ENCODE measurements around the gene AUTS2.

AUTS2 gene

GRCh38 chr7:70153933-70154332, 555.7 kb downstream of the AUTS2 start:
- H3K4me1 ChIP-seq (ENCODE audit: control insufficient read depth, insufficient read depth, low read length): no peaks in the 10 kb centered on the region
- H3K9ac ChIP-seq (ENCODE audit: low read length): no peak overlapping the region
- H3K4me3 ChIP-seq (ENCODE audit: low read length): no peak overlapping the region
- H3K27ac ChIP-seq (ENCODE audit: low read depth, low read length): no peak overlapping the region
- H3K27me3 ChIP-seq (ENCODE audit: control insufficient read depth, insufficient read depth, low read length): no peaks in the 10 kb centered on the region
- H3K36me3 ChIP-seq (ENCODE audit: control insufficient read depth, insufficient read depth, low read length): no peaks in the 10 kb centered on the region

DNA sequence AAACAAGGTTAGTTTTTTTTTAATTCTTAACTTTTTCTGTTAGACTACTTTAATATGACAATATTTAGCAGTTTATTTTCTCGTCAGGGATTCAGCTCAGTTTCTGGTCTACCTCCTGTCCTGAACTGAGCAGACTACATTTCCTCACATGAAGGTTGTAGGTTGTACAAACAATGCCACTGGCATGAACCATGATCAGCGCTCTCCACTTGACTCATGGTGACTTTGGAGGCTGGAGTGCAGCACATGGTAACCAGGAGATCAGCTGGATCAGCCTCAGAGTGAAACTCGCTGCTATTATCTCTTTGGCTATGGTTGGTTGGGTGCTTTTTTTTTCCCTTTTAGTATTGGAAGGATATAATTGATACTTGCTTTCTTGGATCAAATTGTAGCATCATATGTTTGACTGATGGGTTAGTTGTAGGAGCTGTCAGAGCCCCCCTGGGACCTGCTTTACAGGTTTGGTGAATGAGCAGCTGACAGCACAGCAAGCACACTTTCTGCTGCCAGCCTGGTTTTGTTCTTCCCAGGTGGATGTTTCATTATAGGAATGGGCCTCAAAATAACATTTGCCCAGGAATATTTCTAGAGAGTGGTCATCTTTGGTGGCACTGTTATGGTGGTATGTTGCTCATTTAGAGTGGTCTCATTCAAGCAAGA, 556.4 kb downstream of the AUTS2 start:
- Histone ChIP-seq H3K4me3 (ENCODE audit: low read length) (no peak overlapping the region), H3K27ac (ENCODE audit: low read depth, low read length) (no peak overlapping the region), H3K9ac (ENCODE audit: low read length) (no peak overlapping the region), H3K27me3 (ENCODE audit: control insufficient read depth, insufficient read depth, low read length) (no peaks in the 10 kb centered on the region), H3K4me1 (ENCODE audit: control insufficient read depth, insufficient read depth, low read length) (no peaks in the 10 kb centered on the region), H3K36me3 (ENCODE audit: control insufficient read depth, insufficient read depth, low read length) (no peaks in the 10 kb centered on the region)

GRCh38 chr7:70156057-70156456, 557.8 kb downstream of the AUTS2 start:
- Histone ChIP-seq H3K4me3 (ENCODE audit: low read length) (no peak overlapping the region), H3K27ac (ENCODE audit: low read depth, low read length) (no peak overlapping the region), H3K27me3 (ENCODE audit: control insufficient read depth, insufficient read depth, low read length) (no peaks in the 10 kb centered on the region), H3K9ac (ENCODE audit: low read length) (no peak overlapping the region), H3K36me3 (ENCODE audit: control insufficient read depth, insufficient read depth, low read length) (no peaks in the 10 kb centered on the region), H3K4me1 (ENCODE audit: control insufficient read depth, insufficient read depth, low read length) (no peaks in the 10 kb centered on the region)

GRCh38 chr7:70159121-70159520, 560.8 kb downstream of the AUTS2 start:
- no peak overlapping the region for H3K9ac ChIP-seq (ENCODE audit: low read length)
- H3K36me3 ChIP-seq (ENCODE audit: control insufficient read depth, insufficient read depth, low read length): no peaks in the 10 kb centered on the region
- H3K27ac ChIP-seq (ENCODE audit: low read depth, low read length): no peak overlapping the region
- H3K27me3 ChIP-seq (ENCODE audit: control insufficient read depth, insufficient read depth, low read length): no peaks in the 10 kb centered on the region
- no peak overlapping the region for H3K4me3 ChIP-seq (ENCODE audit: low read length)
- no peaks in the 10 kb centered on the region for H3K4me1 ChIP-seq (ENCODE audit: control insufficient read depth, insufficient read depth, low read length)

DNA sequence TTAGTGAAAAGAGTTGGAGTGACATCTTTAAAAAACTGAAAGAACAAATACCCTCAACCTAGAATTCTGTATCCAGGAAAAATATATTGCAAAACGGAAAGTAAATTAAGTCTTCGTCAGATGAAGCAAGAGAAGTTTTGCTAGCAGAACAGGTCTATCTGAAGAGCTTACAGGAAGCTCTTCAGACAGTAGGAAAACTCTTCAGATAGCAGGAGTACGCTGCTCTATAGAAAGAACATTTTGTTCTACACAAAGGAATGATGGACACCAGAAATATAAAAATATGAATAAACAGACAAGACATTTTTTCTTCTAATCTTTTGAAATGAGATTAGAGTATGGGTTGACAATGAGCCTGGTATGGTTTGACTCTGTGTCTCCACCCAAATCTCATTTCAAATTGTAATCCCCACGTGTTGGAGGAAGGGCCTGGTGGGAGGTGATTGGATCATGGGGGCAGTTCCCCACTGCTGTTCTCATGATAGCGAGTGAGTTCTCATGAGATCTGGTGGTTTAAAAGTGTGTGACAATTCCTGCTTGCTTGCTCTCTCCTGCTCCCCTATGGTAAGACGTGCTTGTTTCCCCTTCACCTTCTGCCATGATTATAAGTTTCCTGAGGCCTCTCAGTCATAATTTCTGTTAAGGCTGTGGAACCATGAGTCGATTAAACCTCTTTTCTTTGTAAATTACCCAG, 567.3 kb downstream of the AUTS2 start:
- Histone ChIP-seq H3K4me3 (ENCODE audit: low read length) (no peak overlapping the region), H3K9ac (ENCODE audit: low read length) (no peak overlapping the region), H3K27ac (ENCODE audit: low read depth, low read length) (no peak overlapping the region), H3K4me1 (ENCODE audit: control insufficient read depth, insufficient read depth, low read length) (no peaks in the 10 kb centered on the region), H3K36me3 (ENCODE audit: control insufficient read depth, insufficient read depth, low read length) (no peaks in the 10 kb centered on the region), H3K27me3 (ENCODE audit: control insufficient read depth, insufficient read depth, low read length) (no peaks in the 10 kb centered on the region)

DNA sequence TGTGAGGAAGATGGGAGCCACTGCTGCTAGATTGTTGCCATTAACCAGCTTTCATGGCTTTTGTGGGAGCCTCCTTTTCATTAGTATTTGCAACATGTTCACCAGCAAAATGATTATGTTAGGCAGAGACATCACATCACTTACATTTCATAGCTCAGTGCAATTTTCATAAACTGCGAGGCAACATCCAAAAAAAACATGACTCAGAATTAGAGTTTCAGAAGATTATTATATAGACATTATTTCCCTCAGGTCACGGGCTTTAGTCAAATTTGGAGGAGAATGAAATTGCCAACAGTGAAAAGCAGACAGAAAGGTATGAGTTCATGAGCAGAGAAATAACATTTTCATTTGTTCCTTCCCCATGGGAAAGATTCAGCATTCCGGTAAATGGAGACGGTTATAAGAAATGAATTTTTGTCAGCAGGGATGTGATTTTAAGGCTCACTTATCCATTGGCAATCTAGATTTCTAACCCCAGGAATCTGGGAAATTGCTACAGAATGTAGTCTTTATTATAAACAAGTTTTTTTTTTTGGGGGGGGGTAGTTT, 573.2 kb downstream of the AUTS2 start:
- Histone ChIP-seq H3K36me3 (ENCODE audit: control insufficient read depth, insufficient read depth, low read length) (no peaks in the 10 kb centered on the region), H3K4me3 (ENCODE audit: low read length) (no peak overlapping the region), H3K4me1 (ENCODE audit: control insufficient read depth, insufficient read depth, low read length) (no peaks in the 10 kb centered on the region), H3K27me3 (ENCODE audit: control insufficient read depth, insufficient read depth, low read length) (no peaks in the 10 kb centered on the region), H3K27ac (ENCODE audit: low read depth, low read length) (no peak overlapping the region), H3K9ac (ENCODE audit: low read length) (no peak overlapping the region)

DNA sequence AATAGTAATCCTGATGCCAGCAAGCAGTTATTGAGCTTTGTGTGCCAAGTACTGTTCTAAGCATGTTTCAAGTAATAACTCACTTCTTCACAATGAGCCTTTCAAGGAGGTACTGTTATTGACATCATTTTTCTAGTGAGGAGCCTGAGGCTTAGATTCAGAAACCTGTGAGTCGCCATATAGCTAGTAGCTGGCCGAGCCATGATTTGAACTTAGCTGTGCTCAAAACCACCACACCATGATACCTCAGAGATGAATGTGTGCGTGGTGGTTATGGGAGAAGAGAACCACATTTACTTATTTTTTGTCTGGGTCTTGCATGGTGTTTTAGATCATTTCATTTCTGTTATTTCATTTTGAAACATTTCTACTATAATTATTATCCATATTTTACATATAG, 578.9 kb downstream of the AUTS2 start:
- Histone ChIP-seq H3K36me3 (ENCODE audit: control insufficient read depth, insufficient read depth, low read length) (no peaks in the 10 kb centered on the region), H3K27me3 (ENCODE audit: control insufficient read depth, insufficient read depth, low read length) (no peaks in the 10 kb centered on the region), H3K27ac (ENCODE audit: low read depth, low read length) (no peak overlapping the region), H3K9ac (ENCODE audit: low read length) (no peak overlapping the region), H3K4me1 (ENCODE audit: control insufficient read depth, insufficient read depth, low read length) (no peaks in the 10 kb centered on the region), H3K4me3 (ENCODE audit: low read length) (no peak overlapping the region)

- Histone ChIP-seq H3K27me3 (ENCODE audit: control insufficient read depth, insufficient read depth, low read length) (no peaks in the 10 kb centered on the region), H3K4me1 (ENCODE audit: control insufficient read depth, insufficient read depth, low read length) (no peaks in the 10 kb centered on the region), H3K4me3 (ENCODE audit: low read length) (no peak overlapping the region), H3K9ac (ENCODE audit: low read length) (no peak overlapping the region), H3K27ac (ENCODE audit: low read depth, low read length) (no peak overlapping the region), H3K36me3 (ENCODE audit: control insufficient read depth, insufficient read depth, low read length) (no peaks in the 10 kb centered on the region)
Observed at GRCh38 chr7:70178211-70178610, 579.9 kb downstream of the AUTS2 start.

- H3K27ac ChIP-seq (ENCODE audit: low read depth, low read length): no peak overlapping the region
Observed at GRCh38 chr7:70178787-70179186, 580.5 kb downstream of the AUTS2 start.

DNA sequence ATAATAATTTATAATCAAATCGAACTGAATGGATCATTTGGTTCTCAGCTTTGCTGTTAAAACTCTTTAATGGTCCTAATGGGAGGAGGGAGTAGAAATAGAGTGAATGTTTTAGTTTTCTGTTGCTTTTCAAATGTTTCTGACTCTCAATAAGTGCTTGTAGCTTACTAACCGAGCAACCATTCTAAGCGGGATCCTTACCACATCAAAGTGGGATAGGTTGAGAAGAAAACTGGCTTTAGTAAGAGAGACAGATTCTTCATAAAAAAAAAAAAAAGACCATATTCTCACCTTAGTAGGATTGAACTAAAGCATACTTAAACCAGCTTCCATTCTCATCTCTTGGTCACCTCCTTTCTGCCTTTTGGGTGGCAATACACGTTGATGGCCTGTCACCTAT, 584.2 kb downstream of the AUTS2 start:
- H3K27ac ChIP-seq (ENCODE audit: low read depth, low read length): no peak overlapping the region
- H3K4me1 ChIP-seq (ENCODE audit: control insufficient read depth, insufficient read depth, low read length): no peaks in the 10 kb centered on the region
- no peaks in the 10 kb centered on the region for H3K36me3 ChIP-seq (ENCODE audit: control insufficient read depth, insufficient read depth, low read length)
- no peak overlapping the region for H3K4me3 ChIP-seq (ENCODE audit: low read length)
- no peak overlapping the region for H3K9ac ChIP-seq (ENCODE audit: low read length)
- no peaks in the 10 kb centered on the region for H3K27me3 ChIP-seq (ENCODE audit: control insufficient read depth, insufficient read depth, low read length)

More at GRCh38 chr7:70178787-70179186, 580.5 kb downstream of the AUTS2 start:
- Histone ChIP-seq H3K27me3 (ENCODE audit: control insufficient read depth, insufficient read depth, low read length) (no peaks in the 10 kb centered on the region), H3K4me1 (ENCODE audit: control insufficient read depth, insufficient read depth, low read length) (no peaks in the 10 kb centered on the region), H3K36me3 (ENCODE audit: control insufficient read depth, insufficient read depth, low read length) (no peaks in the 10 kb centered on the region), H3K4me3 (ENCODE audit: low read length) (no peak overlapping the region), H3K9ac (ENCODE audit: low read length) (no peak overlapping the region)

GRCh38 chr7:70183278-70183677, 585.0 kb downstream of the AUTS2 start:
- H3K4me3 ChIP-seq (ENCODE audit: low read length): no peak overlapping the region
- H3K36me3 ChIP-seq (ENCODE audit: control insufficient read depth, insufficient read depth, low read length): no peaks in the 10 kb centered on the region
- no peak overlapping the region for H3K9ac ChIP-seq (ENCODE audit: low read length)
- H3K27me3 ChIP-seq (ENCODE audit: control insufficient read depth, insufficient read depth, low read length): no peaks in the 10 kb centered on the region
- H3K4me1 ChIP-seq (ENCODE audit: control insufficient read depth, insufficient read depth, low read length): no peaks in the 10 kb centered on the region
- H3K27ac ChIP-seq (ENCODE audit: low read depth, low read length): no peak overlapping the region

GRCh38 chr7:70188901-70189650, 590.8 kb downstream of the AUTS2 start:
- no peak overlapping the region for H3K9ac ChIP-seq (ENCODE audit: low read length)
- H3K27ac ChIP-seq (ENCODE audit: low read depth, low read length): no peak overlapping the region
- H3K36me3 ChIP-seq (ENCODE audit: control insufficient read depth, insufficient read depth, low read length): no peaks in the 10 kb centered on the region
- H3K4me3 ChIP-seq (ENCODE audit: low read length): no peak overlapping the region
- no peaks in the 10 kb centered on the region for H3K27me3 ChIP-seq (ENCODE audit: control insufficient read depth, insufficient read depth, low read length)
- H3K4me1 ChIP-seq (ENCODE audit: control insufficient read depth, insufficient read depth, low read length): peaks cover 3% of the 10 kb centered on the region

All from rectal smooth muscle tissue (tissue), 1 donor.